ENCODE measurements around the gene TMEM270. TPM values are rescaled to one million over a fixed set of nuclear protein-coding genes. Genes with fewer than 3 reads are reported as not detected.

TMEM270 gene
- polyA plus RNA-seq, 4 donors: not detected

- no peak for DNase-seq (ENCODE audit: low read depth in 4 of 4, low spot score in 3 of 4)
Observed at GRCh38 chr7:73901823-73902597, 41.1 kb downstream of the TMEM270 start.

GRCh38 chr7:73903321-73904218 lies 42.6 kb downstream of the TMEM270 start:
- DNase-seq (ENCODE audit: low read depth in 4 of 4, low spot score in 3 of 4): no peak

GRCh38 chr7:73904219-73905137 lies 43.5 kb downstream of the TMEM270 start:
- DNase-seq (ENCODE audit: low read depth in 4 of 4, low spot score in 3 of 4): no peak

DNA sequence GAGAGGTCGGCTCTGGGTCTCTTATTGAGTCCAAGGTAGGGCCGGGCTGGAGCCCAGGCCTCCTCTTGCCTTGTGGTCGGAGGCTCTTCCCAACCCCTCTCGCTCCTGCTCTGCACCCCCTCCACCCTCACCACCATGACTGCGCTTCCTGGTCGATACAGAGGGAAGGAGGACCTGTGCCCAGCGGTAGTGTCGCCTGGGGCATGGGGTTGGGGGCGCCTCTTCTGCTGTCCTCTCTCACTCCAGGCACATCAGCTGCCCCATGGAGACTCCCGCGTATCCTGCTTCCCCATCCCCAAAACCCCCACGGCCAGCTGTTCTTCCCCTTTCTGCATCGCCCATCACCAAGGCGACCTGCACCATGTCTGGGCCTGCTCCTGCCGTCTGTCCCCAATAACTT lies 44.4 kb downstream of the TMEM270 start:
- no peak for DNase-seq (ENCODE audit: low read depth in 4 of 4, low spot score in 3 of 4)

GRCh38 chr7:73906874-73907273 lies 45.9 kb downstream of the TMEM270 start:
- DNase-seq (ENCODE audit: low read depth in 4 of 4, low spot score in 3 of 4): no peak

DNA sequence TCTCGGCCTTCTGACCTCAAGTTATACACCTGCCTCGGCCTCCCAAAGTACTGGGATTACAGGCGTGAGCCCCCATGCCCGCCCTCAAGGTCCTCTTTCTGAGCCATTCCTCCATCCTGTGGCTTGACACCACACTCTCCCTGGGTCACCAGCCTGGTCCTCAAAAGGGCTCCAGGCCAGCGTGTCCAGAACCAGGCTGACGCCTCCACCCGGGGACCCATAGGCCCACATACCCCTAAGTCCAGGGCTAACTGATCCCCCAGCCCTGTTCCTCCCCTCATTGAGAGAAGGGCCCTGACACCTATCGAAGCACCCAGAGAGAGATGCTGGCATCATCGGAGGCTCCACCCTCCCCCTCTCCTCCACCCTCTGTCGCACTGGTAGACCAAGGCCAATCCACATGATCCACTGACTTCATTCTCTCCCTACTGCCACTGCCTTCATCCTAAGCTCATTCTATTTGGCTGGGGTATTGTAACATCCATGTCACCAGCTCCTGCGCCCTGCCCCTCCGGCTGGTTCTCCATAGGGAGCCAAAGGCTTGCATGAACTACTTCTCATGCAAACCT lies 46.7 kb downstream of the TMEM270 start:
- no peak for DNase-seq (ENCODE audit: low read depth in 4 of 4, low spot score in 3 of 4)

DNA sequence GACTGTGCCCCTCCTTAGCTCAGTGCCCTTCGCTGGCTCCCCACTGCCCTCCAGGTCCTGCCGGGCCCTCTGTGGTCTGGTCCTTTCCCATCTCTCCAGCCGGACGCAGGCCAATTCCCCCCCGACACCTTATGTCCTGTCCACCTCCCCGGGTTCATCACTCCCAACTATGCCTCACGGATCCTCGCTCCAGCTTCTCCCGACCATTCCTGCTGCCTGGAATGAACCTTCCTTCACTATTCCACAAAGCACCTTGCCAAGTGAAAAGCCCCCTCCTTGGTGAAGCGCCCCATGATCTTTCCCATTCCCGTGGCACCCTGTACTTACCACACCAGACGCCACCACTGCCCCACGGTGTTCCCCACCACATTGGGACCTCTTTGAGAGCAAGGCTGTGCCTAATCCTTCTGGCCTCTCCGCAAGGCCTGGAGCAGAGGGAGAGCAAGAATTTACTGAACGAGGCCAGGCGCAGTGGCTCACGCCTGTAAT lies 47.2 kb downstream of the TMEM270 start:
- no peak for DNase-seq (ENCODE audit: low read depth in 4 of 4, low spot score in 3 of 4)

DNA sequence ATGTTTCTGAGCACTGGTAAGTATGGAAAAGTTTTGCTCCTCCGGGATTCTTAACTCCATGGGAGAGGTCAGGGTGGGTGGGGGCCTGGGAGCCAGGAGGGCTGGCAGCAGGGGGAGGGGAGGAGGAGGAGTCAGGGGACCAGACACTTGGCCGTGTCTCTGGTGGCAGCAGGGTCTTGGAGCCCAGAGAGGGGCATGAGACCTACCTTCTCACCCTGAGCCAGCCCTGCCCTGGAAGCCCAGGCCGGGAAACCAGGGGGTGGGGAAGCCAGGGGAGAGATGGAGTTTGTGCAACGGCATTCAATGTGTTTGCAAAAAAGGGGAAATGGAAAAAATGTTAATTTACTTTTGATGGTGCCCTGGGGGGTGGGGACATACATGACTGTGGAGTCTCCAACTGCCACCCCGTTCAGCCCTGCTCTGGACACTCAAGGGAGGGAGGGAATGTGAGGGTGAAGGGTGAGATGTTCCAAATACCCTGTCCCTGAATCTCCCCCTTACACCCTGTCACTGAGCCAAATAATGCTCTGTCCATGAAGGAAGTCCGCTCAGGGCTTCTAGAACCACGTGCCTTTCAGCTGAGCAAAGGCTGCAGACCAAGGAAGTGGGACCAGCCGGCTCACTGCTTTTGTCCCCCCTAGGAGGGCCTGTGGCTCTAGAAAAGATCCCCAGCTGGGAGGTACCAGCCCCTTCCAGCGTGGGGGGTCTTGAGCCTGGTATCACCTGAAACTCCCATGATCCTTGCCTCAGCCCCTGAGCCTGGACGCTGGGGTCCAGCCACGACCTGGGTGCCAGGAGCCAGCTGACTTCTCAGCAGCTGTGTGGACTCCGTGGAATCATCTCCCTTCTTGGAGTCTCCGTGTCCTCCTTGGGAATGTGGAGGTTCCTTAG lies 48.3 kb downstream of the TMEM270 start:
- DNase-seq (ENCODE audit: low read depth in 4 of 4, low spot score in 3 of 4): no peak

- no peak for DNase-seq (ENCODE audit: low read depth in 4 of 4, low spot score in 3 of 4)
Observed at GRCh38 chr7:73909996-73910395, 49.0 kb downstream of the TMEM270 start.

GRCh38 chr7:73912223-73912622 lies 51.3 kb downstream of the TMEM270 start:
- DNase-seq (ENCODE audit: low read depth in 4 of 4, low spot score in 3 of 4): no peak

Other genes with a start within 250 kb of the TMEM270 start
- gene MLXIPL, start 236.6 kb upstream of the TMEM270 start, polyA plus RNA-seq (ENCODE audit: insufficient read length in 4 of 4): 1 to 10 TPM; 1.5 to 9.5 (median 3.4) TPM
- 10 to 100 TPM in 2 of 4 donors, 1 to 10 TPM in 2; 7.0 to 18.1 (median 10.6) TPM for gene VPS37D, start 193.3 kb upstream of the TMEM270 start, polyA plus RNA-seq (ENCODE audit: insufficient read length in 4 of 4)
- gene DNAJC30, start 177.7 kb upstream of the TMEM270 start, polyA plus RNA-seq (ENCODE audit: insufficient read length in 4 of 4): 10 to 100 TPM in 3 of 4 donors, 1 to 10 TPM in 1; 8.3 to 12.0 (median 11.1) TPM
- gene BUD23, start 177.6 kb upstream of the TMEM270 start, polyA plus RNA-seq (ENCODE audit: insufficient read length in 4 of 4): 10 to 100 TPM; 65.4 to 98.8 (median 80.8) TPM
- 10 to 100 TPM in 1 of 4 donors, 1 to 10 TPM in 3; 7.1 to 16.1 (median 7.6) TPM for gene STX1A, start 141.5 kb upstream of the TMEM270 start, polyA plus RNA-seq (ENCODE audit: insufficient read length in 4 of 4)
- 10 to 100 TPM in 3 of 4 donors, 1 to 10 TPM in 1; 9.0 to 35.1 (median 24.6) TPM for gene ABHD11, start 122.4 kb upstream of the TMEM270 start, polyA plus RNA-seq (ENCODE audit: insufficient read length in 4 of 4)
- gene CLDN3, start 90.9 kb upstream of the TMEM270 start, polyA plus RNA-seq (ENCODE audit: insufficient read length in 4 of 4): 10 to 100 TPM in 3 of 4 donors, 1 to 10 TPM in 1; 1.8 to 62.9 (median 28.5) TPM
- 100 to 1,000 TPM in 1 of 4 donors, 10 to 100 TPM in 2, 1 to 10 TPM in 1; 3.7 to 111 (median 66.3) TPM for gene CLDN4, start 30.2 kb upstream of the TMEM270 start, polyA plus RNA-seq (ENCODE audit: insufficient read length in 4 of 4)
- gene METTL27, start 18.6 kb upstream of the TMEM270 start, polyA plus RNA-seq (ENCODE audit: insufficient read length in 4 of 4): 10 to 100 TPM in 1 of 4 donors, 1 to 10 TPM in 3; 1.8 to 19.0 (median 6.2) TPM
- gene ELN, start 167.0 kb downstream of the TMEM270 start, polyA plus RNA-seq (ENCODE audit: insufficient read length in 4 of 4): 100 to 1,000 TPM in 2 of 4 donors, 10 to 100 TPM in 2; 63.7 to 549 (median 104) TPM
- gene LIMK1, start 222.6 kb downstream of the TMEM270 start, polyA plus RNA-seq (ENCODE audit: insufficient read length in 4 of 4): 10 to 100 TPM; 22.4 to 26.2 (median 23.1) TPM

Data from left renal pelvis (tissue), 4 donors.